ENCODE results near the gene HS3ST6. TPM values are rescaled to one million over a fixed set of nuclear protein-coding genes. Genes with fewer than 3 reads are reported as not detected.

The HS3ST6 gene
- total and polyA plus RNA-seq, 9 of the 15 experiments (the other 6 are each of a cell fraction or from before 2014, with no cell fraction given), result not detected

GRCh38 chr16:1911467-1912214 lies 6.6 kb downstream of the HS3ST6 start:
- BruUV-seq (replicated peaks), result no TSS peak
- no peak overlapping the region for H3K27ac ChIP-seq (ENCODE audit: extremely low read depth, low read depth, low read length)
- TF ChIP-seq ZNF766 (CRISPR knock-in tag; conservative IDR thresholded peaks at IDR 0.05) (no peak), ZBTB33 (CRISPR knock-in tag; IDR thresholded peaks at IDR 0.05) (peak; percentile 93)
- no peak for DNase-seq (ENCODE audit: extremely low read depth in 1 of 4, low spot score in 3 of 4)
- H3K4me1 ChIP-seq (replicated peaks in 1 of 2; ENCODE audit: control insufficient read depth in 2 of 2, insufficient read depth in 2 of 2, low read length in 2 of 2), result peaks cover 0 to 62% of the 10 kb centered on the region in 2 experiments; a peak in 2 of 5 replicates
- ATAC-seq, result no peak
- no peak for FAIRE-seq
- ChIA-PET CTCF (ENCODE audit: low intra/inter-chr PET ratio) (no interaction called here), POLR2A (no interaction called here)
- H4K20me1 ChIP-seq (replicated peaks; ENCODE audit: control insufficient read depth, insufficient read depth, low read length), result no peaks in the 10 kb centered on the region
- H3K9ac ChIP-seq (ENCODE audit: insufficient read depth in 1 of 2, low read depth in 2 of 2, low read length in 2 of 2), result no peak overlapping the region; a peak in 1 of 4 replicates
- H3K9me1 ChIP-seq (ENCODE audit: control insufficient read depth, insufficient read depth, low read length), result no peaks in the 10 kb centered on the region
- no peaks in the 10 kb centered on the region for H3K79me2 ChIP-seq (ENCODE audit: control insufficient read depth, insufficient read depth, low read length)
- H2AFZ ChIP-seq (ENCODE audit: low read depth, low read length), result no peak overlapping the region
- H3K4me3 ChIP-seq, result no peak overlapping the region
- H3K9me3 ChIP-seq (replicated peaks; ENCODE audit: control insufficient read depth, insufficient read depth, low read depth, low read length), result no peaks in the 10 kb centered on the region
- intact Hi-C loops (cut with micrococcal nuclease) (no loop called here), in situ Hi-C loops (cut with MboI) (no loop called here)
- 55% methylated on average over 45 of the region's 59 CpGs for WGBS (ENCODE audit: insufficient coverage, low coverage, missing lambda C conversion rate)
- H3K36me3 ChIP-seq (ENCODE audit: control insufficient read depth, insufficient read depth, low read length), result no peaks in the 10 kb centered on the region
- H3K27me3 ChIP-seq (ENCODE audit: control insufficient read depth in 2 of 2, insufficient read depth in 2 of 2, low read length in 2 of 2), result peaks cover 15 to 49% of the 10 kb centered on the region in 2 experiments; a peak in 4 of 5 replicates
- no peak overlapping the region for H3K4me2 ChIP-seq (ENCODE audit: insufficient read depth, low read length)
